ENCODE data around the gene HTT. TPM values are rescaled to one million over a fixed set of nuclear protein-coding genes. Genes with fewer than 3 reads are reported as not detected.

Gene HTT
- 6.4 and 8.1 TPM in 2 replicates for total RNA-seq (2014; rRNA removed; shearing (Covaris generic); ENCODE audit: low replicate concordance)

- Histone ChIP-seq H3K9me3 (no peaks in the 10 kb centered on the region), H3K36me3 (no peaks in the 10 kb centered on the region), H3K27me3 (no peaks in the 10 kb centered on the region), H3K4me3 (peak within 1 kb of the TSS; percentile 91)
- peak; percentile 88 for DNase-seq
Measured at GRCh38 chr4:3074078-3074845, at the start of gene HTT, which contains the start of gene HTT-AS. Gene HTT, plus strand, starts transcription at chr4:3074681. Its CDS starts 145 bp downstream, at chr4:3074826. Gene HTT-AS, minus strand, starts transcription at chr4:3074538.

DNA sequence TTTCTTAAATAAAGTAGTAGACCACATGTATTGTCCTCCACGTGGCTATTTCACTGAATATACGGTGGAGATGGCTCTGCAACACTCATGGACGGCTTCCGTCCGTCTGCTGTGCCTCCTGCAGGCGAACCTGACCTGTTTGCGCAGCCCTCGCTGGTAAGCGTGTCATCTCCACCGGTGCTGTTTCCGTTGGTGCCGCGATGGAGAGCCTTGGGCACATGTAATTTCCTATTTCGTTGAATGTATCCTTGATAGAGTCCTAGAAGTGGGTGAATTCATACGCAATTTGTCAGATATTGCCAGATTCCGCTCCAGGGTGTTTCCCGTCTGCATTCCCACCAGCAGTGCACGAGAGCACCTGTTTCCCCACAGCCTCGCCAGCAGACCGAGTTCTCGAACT lies 48.6 kb upstream of the HTT start:
- Histone ChIP-seq H3K9me3 (no peaks in the 10 kb centered on the region), H3K4me3 (no peak overlapping the region), H3K36me3 (no peaks in the 10 kb centered on the region), H3K27me3 (no peaks in the 10 kb centered on the region)
- no peak for DNase-seq

GRCh38 chr4:3026540-3026939 lies 47.9 kb upstream of the HTT start:
- Histone ChIP-seq H3K36me3 (no peaks in the 10 kb centered on the region), H3K27me3 (no peaks in the 10 kb centered on the region), H3K9me3 (no peaks in the 10 kb centered on the region), H3K4me3 (no peak overlapping the region)
- DNase-seq, result no peak

DNA sequence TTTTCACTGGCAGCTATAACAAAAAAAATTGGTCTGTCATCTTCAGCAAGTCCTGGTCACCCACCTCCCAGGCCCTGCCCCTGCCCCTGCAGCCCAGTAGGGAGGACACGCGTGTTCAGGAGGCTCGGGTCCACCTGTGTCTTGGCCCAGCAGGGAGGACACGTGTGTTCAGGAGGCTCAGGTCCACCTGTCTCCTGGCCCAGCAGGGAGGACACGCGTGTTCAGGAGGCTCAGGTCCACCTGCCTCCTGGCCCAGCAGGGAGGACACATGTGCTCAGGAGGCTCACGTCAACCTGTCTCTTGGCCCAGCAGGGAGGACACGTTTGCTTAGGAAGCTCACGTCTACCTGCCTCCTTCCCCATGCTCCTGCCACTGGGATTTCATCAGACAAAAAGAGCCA lies 45.0 kb upstream of the HTT start:
- H3K36me3 ChIP-seq, result no peaks in the 10 kb centered on the region
- no peaks in the 10 kb centered on the region for H3K27me3 ChIP-seq
- no peaks in the 10 kb centered on the region for H3K9me3 ChIP-seq
- DNase-seq, result no peak
- H3K4me3 ChIP-seq, result no peak overlapping the region

DNA sequence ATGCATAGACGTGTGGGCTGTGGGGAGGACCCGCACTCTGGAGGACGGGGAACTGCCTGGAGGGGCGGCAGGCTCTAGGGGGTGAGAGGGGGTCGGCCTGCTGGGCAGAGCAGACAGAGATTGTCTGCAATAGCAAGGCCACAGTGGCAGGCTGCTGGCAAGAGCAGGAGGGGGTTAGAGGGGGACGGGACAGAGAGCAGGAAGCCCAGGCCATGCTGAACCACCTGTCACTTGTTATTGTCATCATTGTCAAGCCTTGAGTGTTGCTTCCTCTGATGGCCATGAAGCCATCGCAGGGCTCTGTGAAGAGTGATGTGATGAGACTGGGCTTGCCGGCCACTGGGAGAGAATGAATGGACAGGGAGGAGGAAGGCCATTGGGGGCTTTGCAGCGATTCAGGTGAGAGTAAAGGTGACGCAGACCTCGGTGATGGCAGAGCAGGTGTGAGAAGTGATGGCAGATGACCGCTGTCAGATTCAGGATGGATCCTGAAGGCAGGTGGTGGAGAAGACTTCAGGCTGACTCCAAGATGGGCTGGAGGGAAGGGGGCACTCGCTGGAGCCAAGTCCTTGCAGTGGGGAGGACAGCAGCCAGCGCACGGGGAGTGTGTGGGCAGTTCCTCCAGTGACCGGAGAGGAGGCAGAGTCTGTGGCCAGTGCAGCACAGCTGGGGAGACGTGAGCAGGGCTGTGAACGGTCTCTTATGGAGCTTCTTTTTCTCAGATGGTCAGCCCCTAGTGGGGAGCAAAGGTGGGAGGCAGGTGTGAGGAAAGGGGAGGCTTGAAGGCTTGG lies 43.7 kb upstream of the HTT start:
- Histone ChIP-seq H3K4me3 (no peak overlapping the region), H3K9me3 (no peaks in the 10 kb centered on the region), H3K27me3 (no peaks in the 10 kb centered on the region), H3K36me3 (no peaks in the 10 kb centered on the region)
- no peak for DNase-seq

GRCh38 chr4:3031357-3032082 lies 43.0 kb upstream of the HTT start:
- no peaks in the 10 kb centered on the region for H3K9me3 ChIP-seq
- H3K27me3 ChIP-seq, result no peaks in the 10 kb centered on the region
- no peak for DNase-seq
- H3K4me3 ChIP-seq, result no peak overlapping the region
- H3K36me3 ChIP-seq, result no peaks in the 10 kb centered on the region

DNA sequence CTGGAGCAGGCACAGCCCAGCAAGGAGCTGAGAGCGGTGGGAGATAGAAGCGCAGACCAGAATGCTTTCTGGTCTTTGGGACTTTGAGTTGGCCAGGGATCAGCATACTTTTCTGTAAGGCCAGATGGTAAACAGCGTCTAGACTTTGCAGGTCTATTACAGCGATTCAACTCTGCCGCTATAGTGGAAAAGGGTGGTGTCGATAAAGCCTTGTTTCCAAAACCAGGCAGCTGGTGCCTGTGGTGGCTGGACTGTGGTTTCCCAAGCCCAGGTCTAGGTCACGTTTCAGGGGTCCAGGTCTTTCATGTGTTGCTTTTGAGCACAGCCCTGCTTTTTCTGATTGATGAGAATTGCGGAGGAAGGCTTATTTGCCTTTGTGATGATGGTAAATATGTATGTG lies 40.2 kb upstream of the HTT start:
- H3K27me3 ChIP-seq, result no peaks in the 10 kb centered on the region
- DNase-seq, result no peak
- no peaks in the 10 kb centered on the region for H3K9me3 ChIP-seq
- H3K36me3 ChIP-seq, result no peaks in the 10 kb centered on the region
- H3K4me3 ChIP-seq, result no peak overlapping the region

- no peaks in the 10 kb centered on the region for H3K36me3 ChIP-seq
- DNase-seq, result no peak
- H3K9me3 ChIP-seq, result no peaks in the 10 kb centered on the region
- no peaks in the 10 kb centered on the region for H3K27me3 ChIP-seq
- no peak overlapping the region for H3K4me3 ChIP-seq
Measured at GRCh38 chr4:3035249-3035648, 39.2 kb upstream of the HTT start.

DNA sequence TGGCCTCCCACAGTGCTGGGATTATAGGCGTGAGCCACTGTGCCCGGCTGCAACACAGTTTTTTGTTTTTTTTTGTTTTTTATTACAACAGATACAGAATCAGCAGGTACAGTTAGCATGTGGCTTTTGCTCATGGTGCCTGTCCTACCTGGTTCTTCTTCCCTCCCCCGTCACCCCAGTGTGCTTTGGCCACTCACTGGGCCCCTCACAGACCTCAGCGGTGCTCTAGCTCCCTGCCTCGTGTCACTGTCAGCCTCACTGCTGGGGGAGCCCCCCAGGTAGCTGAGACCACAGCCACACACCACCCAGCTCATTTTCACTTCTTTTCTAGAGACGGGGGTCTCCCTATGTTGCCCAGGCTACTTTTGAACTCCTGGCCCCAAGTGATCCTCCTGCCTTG lies 38.8 kb upstream of the HTT start:
- no peak for DNase-seq
- no peaks in the 10 kb centered on the region for H3K36me3 ChIP-seq
- no peaks in the 10 kb centered on the region for H3K9me3 ChIP-seq
- H3K27me3 ChIP-seq, result no peaks in the 10 kb centered on the region
- H3K4me3 ChIP-seq, result no peak overlapping the region

- no peak for DNase-seq
- no peaks in the 10 kb centered on the region for H3K36me3 ChIP-seq
- H3K27me3 ChIP-seq, result no peaks in the 10 kb centered on the region
- no peaks in the 10 kb centered on the region for H3K9me3 ChIP-seq
- H3K4me3 ChIP-seq, result no peak overlapping the region
Measured at GRCh38 chr4:3036131-3036952, 38.1 kb upstream of the HTT start.

DNA sequence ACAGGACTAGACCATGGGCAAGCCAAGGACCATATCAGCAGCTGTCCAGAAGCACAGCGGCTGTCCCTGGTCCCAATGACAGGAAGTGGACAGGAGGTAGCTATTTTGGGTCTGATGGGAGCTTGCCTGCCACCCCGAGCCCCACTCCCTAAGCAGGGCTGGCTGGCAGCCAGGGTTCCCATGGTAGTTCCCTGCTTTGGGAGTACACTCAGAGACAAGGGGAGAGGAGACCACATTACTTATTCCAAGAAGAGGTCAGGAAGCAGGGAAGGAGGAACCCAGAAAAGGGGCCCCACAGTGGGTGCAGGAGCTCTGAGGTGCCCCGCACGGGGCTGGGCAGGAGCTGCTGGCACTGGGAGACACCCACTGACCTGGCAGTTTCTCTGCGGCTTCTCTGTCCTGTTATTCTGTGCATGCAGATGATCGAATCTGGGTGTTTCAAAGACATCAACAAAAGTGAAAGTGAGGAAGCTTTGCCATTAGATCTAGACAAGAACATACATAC lies 36.5 kb upstream of the HTT start:
- Histone ChIP-seq H3K4me3 (no peak overlapping the region), H3K36me3 (no peaks in the 10 kb centered on the region)
- DNase-seq, result no peak

DNA sequence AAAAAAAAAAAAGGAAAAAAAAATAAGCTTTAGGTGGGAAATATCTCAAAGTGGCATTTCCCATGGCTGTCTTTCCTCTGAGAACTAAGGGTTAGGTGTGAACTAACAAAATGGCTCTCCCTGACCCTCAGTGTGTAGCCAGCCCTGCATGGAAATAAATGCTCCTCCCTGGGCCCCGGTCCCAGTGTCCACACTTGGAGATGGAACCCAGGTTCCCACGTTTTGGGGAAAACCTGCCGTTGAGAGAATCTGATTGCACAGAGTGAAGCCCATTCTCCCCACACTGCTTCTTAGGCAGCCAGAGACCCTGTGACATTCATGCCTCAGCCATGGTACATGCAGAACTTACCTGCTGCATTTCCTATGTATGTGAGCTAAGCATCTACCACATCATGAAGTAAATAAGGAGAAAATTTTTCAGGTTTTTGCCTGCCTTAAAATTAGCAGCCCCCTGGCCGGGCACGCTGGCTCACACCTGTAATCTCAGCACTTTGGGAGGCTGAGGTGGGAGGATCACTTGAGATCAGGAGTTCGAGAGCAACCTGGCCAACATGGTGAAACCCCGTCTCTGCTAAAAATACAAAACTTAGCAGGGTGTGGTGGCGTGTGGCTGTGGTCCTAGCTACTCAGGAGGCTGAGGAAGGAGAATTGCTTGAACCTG lies 34.6 kb upstream of the HTT start:
- no peak for DNase-seq
- Histone ChIP-seq H3K27me3 (no peaks in the 10 kb centered on the region), H3K4me3 (no peak overlapping the region)

More for the DNA sequence above, 36.5 kb upstream of the HTT start:
- no peaks in the 10 kb centered on the region for H3K9me3 ChIP-seq
- no peaks in the 10 kb centered on the region for H3K27me3 ChIP-seq

GRCh38 chr4:3040452-3041191 lies 33.9 kb upstream of the HTT start:
- DNase-seq, result no peak
- no peaks in the 10 kb centered on the region for H3K27me3 ChIP-seq
- peak overlapping the region; percentile 46; the same call in 1 of the 2 replicates for H3K4me3 ChIP-seq

More for the DNA sequence above, 34.6 kb upstream of the HTT start:
- H3K9me3 ChIP-seq, result no peaks in the 10 kb centered on the region
- no peaks in the 10 kb centered on the region for H3K36me3 ChIP-seq

GRCh38 chr4:3041192-3042142 lies 33.0 kb upstream of the HTT start:
- H3K4me3 ChIP-seq, result peak overlapping the region; percentile 46
- DNase-seq, result peak; percentile 57
- H3K9me3 ChIP-seq, result no peaks in the 10 kb centered on the region
- no peaks in the 10 kb centered on the region for H3K36me3 ChIP-seq
- no peaks in the 10 kb centered on the region for H3K27me3 ChIP-seq

More at GRCh38 chr4:3040452-3041191, 33.9 kb upstream of the HTT start:
- no peaks in the 10 kb centered on the region for H3K36me3 ChIP-seq
- H3K9me3 ChIP-seq, result no peaks in the 10 kb centered on the region

All from MG63 (cell line).